CD4-positive, CD25-positive, alpha-beta regulatory T cell (primary cell): ENCODE measurements around the gene UQCC3. TPM values are rescaled to one million over a fixed set of nuclear protein-coding genes. Genes with fewer than 3 reads are reported as not detected.

Experiments
- ATAC-seq, 2 donors: fragments of 150-1000 bp; cut with Tn5 transposase; one replicate each; pipeline ENCODE4 v1.10.0; 2021; ENCODE audit warnings: low read depth in 2 of 2, moderate number of reproducible peaks in 2 of 2, moderate library complexity in 1 of 2
- DNase-seq, 3 donors: peaks; one replicate each; pipeline versions ENCODE4 v3.0.0 to v3.0.0-alpha.2; 2012 to 2022; ENCODE audit warnings: mixed read lengths in 1 of 3
- H3K27ac ChIP-seq: one replicate; pipeline ENCODE4 v1.7.0; 2013; ENCODE audit warnings: mild to moderate bottlenecking, low read length; ENCODE audit not compliant: insufficient read depth, poor library complexity, severe bottlenecking
- H3K27me3 ChIP-seq: one replicate; pipeline ENCODE4 v1.7.0; 2013; ENCODE audit warnings: low read length; ENCODE audit not compliant: control insufficient read depth, insufficient read depth
- H3K36me3 ChIP-seq: one replicate; pipeline ENCODE4 v1.7.0; 2013; ENCODE audit warnings: mild to moderate bottlenecking, low read length, moderate library complexity; ENCODE audit not compliant: control insufficient read depth, insufficient read depth
- H3K4me1 ChIP-seq: 2 replicates; pipeline ENCODE4 v1.7.0; 2013; ENCODE audit warnings: mild to moderate bottlenecking, low read length; ENCODE audit not compliant: insufficient read depth, control insufficient read depth, poor library complexity, severe bottlenecking
- H3K4me3 ChIP-seq: one replicate; pipeline ENCODE4 v1.7.0; 2013; ENCODE audit warnings: low read depth, mild to moderate bottlenecking, low read length, moderate library complexity
- H3K9me3 ChIP-seq, 2 experiments: 1 replicate in 1 of 2; 2 replicates in 1 of 2; pipeline ENCODE4 v1.7.0; 2013; ENCODE audit warnings: low read length in 2 of 2, mild to moderate bottlenecking in 1 of 2, moderate library complexity in 1 of 2; ENCODE audit not compliant: control insufficient read depth in 2 of 2
- H3K27ac Mint-ChIP-seq, 3 donors: one replicate each; pipeline ENCODE4 v1.8.0; 2020 to 2022; ENCODE audit warnings: mild to moderate bottlenecking in 3 of 3, mixed read lengths in 3 of 3, moderate library complexity in 2 of 3
- H3K27me3 Mint-ChIP-seq: one replicate; pipeline ENCODE4 v1.8.0; 2022; ENCODE audit warnings: mild to moderate bottlenecking, mixed read lengths
- H3K36me3 Mint-ChIP-seq: one replicate; pipeline ENCODE4 v1.8.0; 2020; ENCODE audit warnings: mixed read lengths
- H3K4me1 Mint-ChIP-seq, 4 donors: one replicate each; pipeline ENCODE4 v1.8.0; 2020 to 2022; ENCODE audit warnings: mixed read lengths in 4 of 4, mild to moderate bottlenecking in 1 of 4
- H3K4me3 Mint-ChIP-seq, 4 donors: one replicate each; pipeline ENCODE4 v1.8.0; 2020 to 2022; ENCODE audit warnings: mild to moderate bottlenecking in 4 of 4, mixed read lengths in 4 of 4, moderate library complexity in 3 of 4
- H3K9me3 Mint-ChIP-seq, 7 donors: one replicate each; pipeline ENCODE4 v1.8.0; 2020 to 2022; ENCODE audit warnings: mixed read lengths in 7 of 7, mild to moderate bottlenecking in 3 of 7, moderate library complexity in 2 of 7
- polyA plus RNA-seq, 4 donors: library from polyadenylated mRNA; unstranded; fragments of 300-500 nt; fragmentation: Illumina TruSeq; gene quantifications; one replicate each; pipeline ENCODE4 v1.2.3, GENCODE V29; 2021
- total RNA-seq: library from RNA; stranded (reverse); gene quantifications from one replicate; pipeline ENCODE4 v1.2.3, GENCODE V29; 2022

Gene UQCC3
- total and polyA plus RNA-seq, 5 donors from 2014 or later = 3.5 to 13.9 (median 11.8) TPM

- no peaks in the 10 kb centered on the region for H3K9me3 Mint-ChIP-seq
- H3K36me3 Mint-ChIP-seq = no peaks in the 10 kb centered on the region
- Histone ChIP-seq H3K4me1 (peaks cover 24% of the 10 kb centered on the region), H3K27ac (no peak overlapping the region), H3K27me3 (no peaks in the 10 kb centered on the region), H3K4me3 (no peak overlapping the region), H3K36me3 (peaks cover 4% of the 10 kb centered on the region), H3K9me3 (no peaks in the 10 kb centered on the region)
- H3K4me3 Mint-ChIP-seq = peak overlapping the region in 3 of 4 donors; percentile 70 to 90 (median 75)
- H3K27ac Mint-ChIP-seq = peak overlapping the region; percentile 48 to 91 (median 75)
- no peak for DNase-seq
- H3K4me1 Mint-ChIP-seq = peaks cover 6 to 32% (median 18%) of the 10 kb centered on the region in 4 donors
- H3K27me3 Mint-ChIP-seq = peaks cover 5% of the 10 kb centered on the region
- ATAC-seq = no peak
Measured at GRCh38 chr11:62654297-62654696, 17.2 kb upstream of the UQCC3 start.

- peak overlapping the region in 1 of 4 donors; percentile 43 for H3K4me3 Mint-ChIP-seq
- ATAC-seq (no peak), DNase-seq (no peak)
- no peak overlapping the region for H3K27ac ChIP-seq
- no peaks in the 10 kb centered on the region for H3K9me3 Mint-ChIP-seq
- H3K27me3 ChIP-seq = no peaks in the 10 kb centered on the region
- H3K4me1 ChIP-seq = peaks cover 17% of the 10 kb centered on the region
- no peaks in the 10 kb centered on the region for H3K9me3 ChIP-seq
- peaks cover 6 to 19% (median 10%) of the 10 kb centered on the region in 4 donors for H3K4me1 Mint-ChIP-seq
- no peak overlapping the region for H3K27ac Mint-ChIP-seq
- no peaks in the 10 kb centered on the region for H3K36me3 Mint-ChIP-seq
- no peak overlapping the region for H3K4me3 ChIP-seq
- H3K36me3 ChIP-seq = no peaks in the 10 kb centered on the region
- peaks cover 5% of the 10 kb centered on the region for H3K27me3 Mint-ChIP-seq
Measured at GRCh38 chr11:62656796-62657429, 14.6 kb upstream of the UQCC3 start.

- peak overlapping the region; percentile 89 for H3K27ac ChIP-seq
- H3K4me3 Mint-ChIP-seq = peak overlapping the region; percentile 96 to 100 (median 97)
- H3K9me3 Mint-ChIP-seq = no peaks in the 10 kb centered on the region
- H3K27me3 Mint-ChIP-seq = peaks cover 4% of the 10 kb centered on the region
- H3K27ac Mint-ChIP-seq = peak overlapping the region; percentile 91 to 97 (median 93)
- H3K4me3 ChIP-seq = peak overlapping the region; percentile 93
- peaks cover 0 to 55% (median 27%) of the 10 kb centered on the region in 4 donors for H3K4me1 Mint-ChIP-seq
- ATAC-seq (peak; percentile 45 to 57), DNase-seq (peak in 2 of 3 donors; percentile 48 to 83)
- H3K4me1 ChIP-seq = peaks cover 41% of the 10 kb centered on the region
- no peaks in the 10 kb centered on the region for H3K9me3 ChIP-seq
- H3K27me3 ChIP-seq = no peaks in the 10 kb centered on the region
- peaks cover 17% of the 10 kb centered on the region for H3K36me3 ChIP-seq
- peaks cover 7% of the 10 kb centered on the region for H3K36me3 Mint-ChIP-seq
Measured at GRCh38 chr11:62664405-62665074, 6.9 kb upstream of the UQCC3 start.

GRCh38 chr11:62665075-62665598, 6.3 kb upstream of the UQCC3 start, which contains the start of the genes C11orf98 and CSKMT:
Gene C11orf98 (minus strand): TSS chr11:62665210. CDS start chr11:62665169, 41 bp downstream.
Gene CSKMT (plus strand): TSS chr11:62665312. CDS start chr11:62665880, 568 bp downstream.
- peaks cover 41% of the 10 kb centered on the region for H3K4me1 ChIP-seq
- H3K27me3 Mint-ChIP-seq = peaks cover 4% of the 10 kb centered on the region
- ATAC-seq (peak; percentile 92 to 94), DNase-seq (peak; percentile 90 to 96 (median 94))
- H3K4me1 Mint-ChIP-seq = peaks cover 1 to 60% (median 30%) of the 10 kb centered on the region in 4 donors
- H3K27ac Mint-ChIP-seq = peak within 1 kb of the TSS; percentile 91 to 97 (median 93)
- H3K4me3 Mint-ChIP-seq = peak within 1 kb of the TSS; percentile 96 to 100 (median 97)
- H3K27ac ChIP-seq = peak within 1 kb of the TSS; percentile 89
- H3K4me3 ChIP-seq = peak within 1 kb of the TSS; percentile 93
- H3K36me3 ChIP-seq = peaks cover 17% of the 10 kb centered on the region
- no peaks in the 10 kb centered on the region for H3K9me3 ChIP-seq
- no peaks in the 10 kb centered on the region for H3K9me3 Mint-ChIP-seq
- no peaks in the 10 kb centered on the region for H3K27me3 ChIP-seq
- peaks cover 7% of the 10 kb centered on the region for H3K36me3 Mint-ChIP-seq

GRCh38 chr11:62665599-62666258, 5.7 kb upstream of the UQCC3 start:
- H3K4me1 ChIP-seq = peaks cover 42% of the 10 kb centered on the region
- peak overlapping the region; percentile 89 for H3K27ac ChIP-seq
- H3K27me3 ChIP-seq = no peaks in the 10 kb centered on the region
- H3K36me3 ChIP-seq = peaks cover 17% of the 10 kb centered on the region
- H3K4me3 ChIP-seq = peak overlapping the region; percentile 93
- Mint-ChIP-seq H3K9me3 (no peaks in the 10 kb centered on the region), H3K27ac (peak overlapping the region; percentile 53 to 97 (median 93)), H3K27me3 (peaks cover 4% of the 10 kb centered on the region), H3K4me1 (peaks cover 5 to 66% (median 33%) of the 10 kb centered on the region in 4 donors), H3K36me3 (peaks cover 7% of the 10 kb centered on the region), H3K4me3 (peak overlapping the region; percentile 96 to 100 (median 97))
- DNase-seq (peak; percentile 49 to 60 (median 58)), ATAC-seq (peak; percentile 25 to 28)
- no peaks in the 10 kb centered on the region for H3K9me3 ChIP-seq

GRCh38 chr11:62666259-62666926, 5.1 kb upstream of the UQCC3 start:
- H3K4me1 ChIP-seq = peaks cover 46% of the 10 kb centered on the region
- DNase-seq (no peak), ATAC-seq (no peak)
- Mint-ChIP-seq H3K27me3 (peaks cover 4% of the 10 kb centered on the region), H3K9me3 (no peaks in the 10 kb centered on the region), H3K4me3 (peak overlapping the region; percentile 96 to 100 (median 97)), H3K36me3 (peaks cover 7% of the 10 kb centered on the region), H3K27ac (peak overlapping the region; percentile 93 to 97 (median 94)), H3K4me1 (peaks cover 5 to 73% (median 36%) of the 10 kb centered on the region in 4 donors)
- H3K9me3 ChIP-seq = no peaks in the 10 kb centered on the region
- no peaks in the 10 kb centered on the region for H3K27me3 ChIP-seq
- H3K27ac ChIP-seq = peak overlapping the region; percentile 89
- peak overlapping the region; percentile 93 for H3K4me3 ChIP-seq
- peaks cover 17% of the 10 kb centered on the region for H3K36me3 ChIP-seq

- ATAC-seq (no peak), DNase-seq (no peak)
- H3K36me3 Mint-ChIP-seq = peaks cover 10% of the 10 kb centered on the region
- peak overlapping the region in 1 of 3 donors; percentile 5 for H3K27ac Mint-ChIP-seq
- no peak overlapping the region for H3K27ac ChIP-seq
- peak overlapping the region; percentile 93 for H3K4me3 ChIP-seq
- peaks cover 17% of the 10 kb centered on the region for H3K36me3 ChIP-seq
- peak overlapping the region; percentile 96 to 100 (median 97) for H3K4me3 Mint-ChIP-seq
- peaks cover 53% of the 10 kb centered on the region for H3K4me1 ChIP-seq
- no peaks in the 10 kb centered on the region for H3K27me3 ChIP-seq
- peaks cover 4% of the 10 kb centered on the region for H3K27me3 Mint-ChIP-seq
- no peaks in the 10 kb centered on the region for H3K9me3 Mint-ChIP-seq
- no peaks in the 10 kb centered on the region for H3K9me3 ChIP-seq
- H3K4me1 Mint-ChIP-seq = peaks cover 8 to 76% (median 41%) of the 10 kb centered on the region in 4 donors
Measured at GRCh38 chr11:62667460-62667859, 4.0 kb upstream of the UQCC3 start.
